OCI-LY3 (cell line): ENCODE results near the gene HAUS3.

Experiments used
- H2AFZ ChIP-seq: fragments of 200-600, 300-600 bp; shearing (Covaris generic); 2 replicates; pipeline ENCODE4 v1.6.0; 2014; ENCODE audit warnings: antibody characterized with exemption, low read depth, low read length
- H3K27ac ChIP-seq: fragments of 200-600, 300-600 bp; sonication (generic); 2 replicates; pipeline ENCODE4 v1.5.1; 2014; ENCODE audit warnings: mild to moderate bottlenecking, low read length, moderate library complexity, mixed read lengths
- H3K27me3 ChIP-seq: fragments of 200-600, 300-600 bp; sonication (generic); 2 replicates; pipeline ENCODE4 v1.6.1; 2014; ENCODE audit warnings: low read depth, low read length, mixed read lengths
- H3K36me3 ChIP-seq: fragments of 200-600, 300-600 bp; sonication (generic); replicated peaks from 2 replicates; pipeline ENCODE3; 2014; ENCODE audit warnings: low read depth, low read length, mixed read lengths
- H3K4me1 ChIP-seq: fragments of 300-600, 200-600 bp; sonication (generic); 2 replicates; pipeline ENCODE4 v1.6.1; 2014; ENCODE audit warnings: low read length, mixed read lengths
- H3K4me2 ChIP-seq: fragments of 200-600, 300-600 bp; sonication (generic); 2 replicates; pipeline ENCODE4 v1.6.1; 2014; ENCODE audit warnings: low read length, mixed read lengths
- H3K4me3 ChIP-seq: fragments of 300-600, 200-600 bp; sonication (generic); 2 replicates; pipeline ENCODE4 v1.5.1; 2014; ENCODE audit warnings: antibody characterized with exemption, mild to moderate bottlenecking, low read length, moderate library complexity
- H3K79me2 ChIP-seq: fragments of 300-600, 200-600 bp; shearing (Covaris generic); 2 replicates; pipeline ENCODE4 v1.6.1; 2014; ENCODE audit warnings: mild to moderate bottlenecking, low read length, mixed read lengths
- H3K9ac ChIP-seq: fragments of 300-600, 200-600 bp; shearing (Covaris generic); 2 replicates; pipeline ENCODE4 v1.6.0; 2014; ENCODE audit warnings: mild to moderate bottlenecking, low read length, moderate library complexity
- H3K9me3 ChIP-seq: fragments of 200-600, 300-600 bp; shearing (Covaris generic); 2 replicates; pipeline ENCODE4 v1.6.1; 2014; ENCODE audit warnings: low read length, mixed read lengths; ENCODE audit not compliant: insufficient read depth
- H4K20me1 ChIP-seq: fragments of 200-600, 300-600 bp; sonication (generic); 2 replicates; pipeline ENCODE4 v1.6.1; 2016; ENCODE audit warnings: low read length, mixed read lengths; ENCODE audit not compliant: insufficient read depth
- CTCF ChIP-seq: fragments of 200-600, 300-600 bp; sonication (generic); IDR thresholded peaks from 2 replicates; pipeline ENCODE4 v1.5.1; 2014; ENCODE audit warnings: antibody characterized with exemption, low read length, low read depth
- EZH2phosphoT487 ChIP-seq: fragments of 200-600 bp; shearing (Covaris generic); IDR thresholded peaks from 2 replicates; pipeline ENCODE4 v1.6.1; 2018; ENCODE audit warnings: antibody characterized with exemption, mixed run types, low read depth

Gene HAUS3

GRCh38 chr4:2273221-2273620, 31.3 kb upstream of the HAUS3 start:
- TF ChIP-seq EZH2phosphoT487: no peak
- no peak for TF ChIP-seq CTCF
- Histone ChIP-seq H3K9ac (no peak overlapping the region), H3K27me3 (no peaks in the 10 kb centered on the region), H3K4me2 (no peak overlapping the region), H3K4me3 (no peak overlapping the region), H3K36me3 (no peaks in the 10 kb centered on the region), H3K4me1 (no peaks in the 10 kb centered on the region), H3K9me3 (no peaks in the 10 kb centered on the region), H4K20me1 (no peaks in the 10 kb centered on the region), H2AFZ (no peak overlapping the region), H3K79me2 (no peaks in the 10 kb centered on the region), H3K27ac (no peak overlapping the region)

GRCh38 chr4:2272828-2273120, 30.9 kb upstream of the HAUS3 start:
- H4K20me1 ChIP-seq: no peaks in the 10 kb centered on the region
- no peak overlapping the region for H3K4me3 ChIP-seq
- H3K27ac ChIP-seq: no peak overlapping the region
- no peak overlapping the region for H2AFZ ChIP-seq
- TF ChIP-seq EZH2phosphoT487 (no peak), CTCF (no peak)
- H3K36me3 ChIP-seq: no peaks in the 10 kb centered on the region
- no peaks in the 10 kb centered on the region for H3K9me3 ChIP-seq
- no peak overlapping the region for H3K4me2 ChIP-seq
- H3K4me1 ChIP-seq: no peaks in the 10 kb centered on the region
- no peaks in the 10 kb centered on the region for H3K27me3 ChIP-seq
- H3K9ac ChIP-seq: no peak overlapping the region
- no peaks in the 10 kb centered on the region for H3K79me2 ChIP-seq

DNA sequence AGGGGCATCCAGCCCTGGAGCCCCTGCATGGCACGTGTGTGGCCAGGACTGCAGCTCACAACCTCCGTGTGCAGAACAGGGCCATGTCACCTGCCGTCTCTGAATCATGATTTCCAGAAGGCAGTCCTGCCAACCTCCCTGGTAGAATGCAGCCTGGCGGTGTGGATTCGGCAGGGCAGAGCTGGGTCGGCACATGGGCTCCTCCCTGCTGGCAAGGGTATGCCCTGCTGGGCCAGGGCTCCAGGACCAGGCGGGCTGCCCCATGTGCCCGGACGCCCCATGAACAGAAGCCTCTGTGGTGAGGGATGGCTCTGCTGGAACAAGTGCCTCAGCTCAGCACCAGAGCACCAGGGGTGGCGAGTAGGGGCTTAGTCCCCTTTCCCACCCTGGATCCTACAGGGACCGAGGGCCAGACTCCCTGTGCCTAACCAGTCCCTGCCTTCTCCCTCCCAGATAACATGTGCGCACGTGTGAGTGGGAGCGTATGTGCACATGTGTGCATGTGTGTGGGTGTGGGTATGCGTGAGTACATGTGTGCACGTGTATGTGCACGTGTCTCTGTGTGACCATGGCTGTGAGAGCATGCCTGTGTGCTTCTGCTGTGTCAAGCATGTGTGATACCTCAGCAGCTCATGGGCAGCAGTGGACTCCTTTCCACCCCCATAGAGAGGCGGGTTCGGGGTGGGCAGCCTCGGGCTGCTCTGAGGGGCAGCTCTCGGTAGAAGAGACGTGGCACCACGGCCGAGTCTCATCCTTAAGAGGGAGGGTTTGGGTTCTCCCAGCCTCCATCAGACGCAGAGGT, 30.3 kb upstream of the HAUS3 start:
- H3K79me2 ChIP-seq: no peaks in the 10 kb centered on the region
- H3K4me1 ChIP-seq: no peaks in the 10 kb centered on the region
- H2AFZ ChIP-seq: no peak overlapping the region
- H3K4me3 ChIP-seq: no peak overlapping the region
- H3K27me3 ChIP-seq: no peaks in the 10 kb centered on the region
- H3K9ac ChIP-seq: no peak overlapping the region
- H3K9me3 ChIP-seq: no peaks in the 10 kb centered on the region
- H3K36me3 ChIP-seq: no peaks in the 10 kb centered on the region
- no peak overlapping the region for H3K27ac ChIP-seq
- TF ChIP-seq EZH2phosphoT487 (no peak), CTCF (no peak)
- H3K4me2 ChIP-seq: no peak overlapping the region
- no peaks in the 10 kb centered on the region for H4K20me1 ChIP-seq

GRCh38 chr4:2271279-2272025, 29.5 kb upstream of the HAUS3 start:
- Histone ChIP-seq H2AFZ (no peak overlapping the region), H3K36me3 (no peaks in the 10 kb centered on the region), H3K4me1 (no peaks in the 10 kb centered on the region), H3K27ac (no peak overlapping the region), H4K20me1 (no peaks in the 10 kb centered on the region), H3K27me3 (no peaks in the 10 kb centered on the region), H3K4me3 (no peak overlapping the region), H3K9ac (no peak overlapping the region), H3K4me2 (no peak overlapping the region), H3K79me2 (no peaks in the 10 kb centered on the region), H3K9me3 (no peaks in the 10 kb centered on the region)
- TF ChIP-seq EZH2phosphoT487: no peak
- no peak for TF ChIP-seq CTCF
